ENCODE data around the gene UBAC1.

DNA sequence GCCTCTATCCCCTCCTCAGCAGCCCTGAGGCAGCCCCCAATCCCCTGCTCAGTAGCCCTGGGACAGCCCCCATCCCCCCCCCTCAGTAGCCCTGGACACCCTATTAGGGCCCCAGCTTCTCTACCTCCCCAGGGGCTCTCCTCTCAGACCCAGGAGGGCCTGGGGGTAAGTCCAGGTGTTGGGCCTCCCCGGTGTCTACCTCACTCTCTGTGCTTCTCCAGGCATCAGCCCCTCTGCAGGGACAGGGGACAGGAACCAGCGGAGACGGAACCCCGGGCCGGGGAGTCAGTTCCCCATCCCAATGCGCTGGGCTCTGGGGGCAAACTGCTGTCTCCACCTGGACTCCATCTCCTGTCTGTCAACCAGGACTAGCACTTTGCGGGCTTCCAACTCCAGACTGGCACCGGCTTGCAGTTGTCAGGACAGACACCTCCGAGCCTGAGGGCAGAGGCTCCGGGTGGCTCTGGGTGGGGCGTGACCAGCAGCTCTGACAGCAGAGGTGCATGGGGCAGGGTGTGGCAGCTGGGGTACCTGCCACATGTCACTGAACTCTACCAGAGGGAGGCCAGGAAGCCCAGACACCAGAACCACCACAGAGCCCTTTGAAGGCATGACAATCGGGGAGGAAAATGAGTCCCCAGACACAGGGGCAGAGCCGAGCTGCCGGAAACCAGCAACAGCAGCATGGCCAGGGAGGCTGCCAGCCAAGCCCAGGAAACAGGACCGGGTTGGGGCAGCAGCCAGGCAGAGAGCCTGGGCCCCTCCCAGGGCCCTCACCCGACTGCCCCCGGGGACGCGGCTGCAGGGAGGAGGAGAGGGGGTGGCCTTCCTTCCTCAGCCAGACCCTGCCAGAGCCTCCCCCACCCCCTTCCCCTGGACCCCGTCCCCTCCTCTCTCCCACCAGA lies 17.7 kb upstream of the UBAC1 start:
- TF ChIP-seq, protein P1, sequence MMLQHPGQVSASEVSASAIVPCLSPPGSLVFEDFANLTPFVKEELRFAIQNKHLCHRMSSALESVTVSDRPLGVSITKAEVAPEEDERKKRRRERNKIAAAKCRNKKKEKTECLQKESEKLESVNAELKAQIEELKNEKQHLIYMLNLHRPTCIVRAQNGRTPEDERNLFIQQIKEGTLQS (IDR thresholded peaks at IDR 0.05), result no peak
- TF ChIP-seq EZH2phosphoT487 (IDR thresholded peaks at IDR 0.05; ENCODE audit: borderline replicate concordance), result no peak
